NCI-H2227 treated with DMSO at 0.1 percent for 48 hours (cell line): Measurements from ENCODE around the gene MAP3K4.
"Not testable (repeated sequence)": the region's sequence is repeated elsewhere in the genome, so short reads cannot be mapped to it uniquely, and the experiment has no call there.

Experiments
- DNase-seq: peaks from one replicate; lab custom pipeline; 2025; lab: John Stamatoyannopoulos, UW

Gene MAP3K4

DNA sequence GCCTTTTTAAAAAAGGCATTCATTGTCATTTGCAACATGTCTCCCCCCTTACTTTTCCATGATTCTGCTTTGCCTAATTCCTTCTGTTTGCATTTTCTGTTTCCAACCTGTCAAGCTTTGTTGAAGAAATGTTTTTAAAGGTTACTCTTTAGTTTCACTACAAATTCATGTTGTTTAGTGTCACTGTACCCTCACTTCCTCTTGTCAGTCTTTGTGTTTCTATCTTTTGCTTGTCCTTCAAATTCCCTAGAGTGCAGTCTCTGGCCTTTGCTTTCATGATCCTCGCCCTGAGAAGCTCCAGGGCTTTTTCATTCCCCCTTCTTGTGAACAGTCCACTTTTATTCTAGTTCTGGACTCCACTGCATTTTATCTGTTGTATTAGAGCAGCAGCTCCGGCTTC, 90.6 kb downstream of the MAP3K4 start:
- no peak for DNase-seq

DNA sequence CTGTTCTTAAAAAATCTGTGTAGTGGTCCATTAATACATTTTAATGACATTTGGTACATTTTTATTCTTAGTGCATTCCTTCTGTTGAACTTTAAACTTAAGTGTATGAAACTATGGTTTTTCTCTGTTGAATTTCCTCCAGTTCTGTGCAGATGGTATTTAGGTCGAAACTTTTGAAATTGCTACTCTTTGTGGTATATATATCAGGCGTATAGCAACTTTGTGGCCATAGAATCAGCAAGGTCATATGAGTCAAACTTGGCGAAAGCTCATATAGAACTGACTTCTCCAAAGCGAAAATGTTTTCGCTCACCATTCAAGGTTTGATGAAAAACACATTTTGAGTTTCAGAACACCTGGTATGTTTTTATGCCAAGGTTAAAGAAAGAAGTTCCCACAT, 93.7 kb downstream of the MAP3K4 start:
- no peak for DNase-seq

DNA sequence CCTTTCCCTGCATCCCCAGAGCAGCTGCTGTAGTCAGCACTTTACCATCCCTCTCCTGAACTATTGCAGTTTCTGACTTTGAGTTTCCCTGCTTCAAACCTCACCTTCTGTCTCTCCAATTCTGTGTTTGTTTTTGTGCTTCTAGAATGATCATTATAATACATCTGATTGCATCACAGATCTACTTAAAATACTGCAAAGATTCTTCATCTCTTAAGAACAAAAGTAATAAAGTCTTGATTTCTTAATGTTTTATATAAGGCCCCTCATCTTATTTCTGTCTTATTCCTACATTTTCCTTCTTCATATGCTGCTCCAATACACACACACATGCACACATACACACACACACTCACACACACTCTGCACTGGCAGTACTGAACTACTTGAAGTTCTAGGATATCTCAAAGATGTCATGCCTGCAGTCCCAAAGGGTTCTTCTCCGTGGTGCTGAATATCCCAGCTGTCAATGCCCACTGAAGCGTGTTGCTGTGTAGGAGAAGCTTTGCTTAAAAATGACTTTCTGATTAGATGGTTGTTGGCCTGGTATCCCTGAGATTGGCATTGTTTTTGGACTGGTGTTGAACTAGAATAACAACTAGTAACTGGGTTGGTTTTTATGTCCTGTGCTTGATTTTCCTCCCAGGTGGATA, 97.2 kb downstream of the MAP3K4 start:
- DNase-seq: no peak

DNA sequence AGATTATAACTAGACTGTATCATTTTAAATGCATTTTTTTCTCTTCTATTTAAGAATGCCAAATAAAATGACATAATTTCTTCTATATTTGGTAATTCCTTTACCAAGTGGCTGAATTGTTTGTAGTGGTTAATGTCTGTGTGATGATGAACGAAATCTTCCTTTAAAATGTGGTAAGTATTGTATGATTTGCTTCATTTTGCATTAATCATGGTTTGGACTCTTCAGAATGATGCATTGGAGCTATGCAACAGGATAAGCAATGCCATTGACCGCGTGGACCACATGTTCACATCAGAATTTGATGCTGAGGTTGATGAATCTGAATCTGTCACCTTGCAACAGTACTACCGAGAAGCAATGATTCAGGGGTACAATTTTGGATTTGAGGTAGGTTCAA, 99.6 kb downstream of the MAP3K4 start:
- DNase-seq: no peak

DNA sequence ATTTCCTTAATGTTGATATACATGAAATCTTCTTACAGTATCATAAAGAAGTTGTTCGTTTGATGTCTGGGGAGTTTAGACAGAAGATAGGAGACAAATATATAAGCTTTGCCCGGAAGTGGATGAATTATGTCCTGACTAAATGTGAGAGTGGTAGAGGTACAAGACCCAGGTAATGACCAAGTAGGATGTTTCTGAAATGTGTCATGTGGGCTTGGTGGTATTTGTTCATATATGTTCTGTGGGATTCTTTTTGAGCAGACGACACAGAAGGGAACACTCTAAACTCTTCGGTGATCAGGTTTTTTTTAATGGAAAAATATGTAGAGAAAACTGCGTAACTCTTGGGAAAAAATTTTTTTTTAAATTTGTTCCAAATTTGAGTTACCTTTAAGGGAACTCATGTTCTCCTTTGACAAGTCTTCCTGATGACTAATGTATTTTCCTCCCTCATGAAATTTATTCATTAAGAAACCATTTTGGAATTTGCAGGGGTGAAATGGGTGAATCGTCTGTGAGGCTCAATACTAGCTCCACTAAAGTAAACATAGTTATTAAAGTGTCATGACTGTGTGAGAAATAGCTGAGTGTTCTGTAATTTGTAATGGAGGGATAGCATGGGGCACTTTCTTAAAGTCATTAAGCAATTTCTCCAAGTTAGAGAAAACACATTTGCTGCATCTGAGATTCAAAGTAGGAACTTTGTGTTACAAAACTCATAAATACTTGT, 100.6 kb downstream of the MAP3K4 start:
- DNase-seq: no peak

DNA sequence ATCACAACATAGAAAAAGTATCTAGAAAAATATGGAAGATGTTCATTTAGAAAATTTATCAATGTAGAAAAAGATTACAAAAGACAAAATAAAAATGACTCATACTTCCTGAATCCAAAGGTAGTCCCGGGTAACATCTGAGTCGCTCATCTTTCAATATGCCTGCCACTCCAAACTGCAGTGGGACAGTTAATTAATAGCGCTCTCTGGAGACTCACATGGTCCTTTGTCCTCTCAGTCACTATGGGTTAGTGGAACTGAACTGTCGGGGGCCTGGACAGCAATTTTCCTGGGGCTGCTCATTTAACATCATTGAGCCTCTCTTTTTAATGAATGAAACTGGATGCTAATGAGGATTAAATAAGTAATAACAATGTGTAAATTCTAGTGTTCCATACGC, 103.4 kb downstream of the MAP3K4 start:
- DNase-seq: no peak

DNA sequence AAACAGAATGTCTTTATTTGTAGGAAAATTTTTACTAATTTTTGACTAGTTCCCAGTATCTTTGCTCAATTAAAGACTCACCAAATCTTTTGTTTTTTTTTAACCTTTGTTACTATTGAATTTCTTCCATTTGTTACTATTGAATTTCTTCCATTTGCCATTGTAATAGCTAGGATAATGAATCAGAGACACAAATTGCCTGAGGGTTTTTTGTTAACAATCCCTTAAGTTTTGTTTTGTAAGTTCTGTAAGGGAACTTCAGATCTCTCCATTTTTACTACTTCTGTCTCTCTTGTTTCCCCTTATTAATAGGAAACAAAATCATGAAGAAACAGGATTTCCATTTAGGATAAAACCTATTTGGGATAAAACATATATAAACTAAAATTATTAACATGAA, 104.3 kb downstream of the MAP3K4 start:
- no peak for DNase-seq

DNA sequence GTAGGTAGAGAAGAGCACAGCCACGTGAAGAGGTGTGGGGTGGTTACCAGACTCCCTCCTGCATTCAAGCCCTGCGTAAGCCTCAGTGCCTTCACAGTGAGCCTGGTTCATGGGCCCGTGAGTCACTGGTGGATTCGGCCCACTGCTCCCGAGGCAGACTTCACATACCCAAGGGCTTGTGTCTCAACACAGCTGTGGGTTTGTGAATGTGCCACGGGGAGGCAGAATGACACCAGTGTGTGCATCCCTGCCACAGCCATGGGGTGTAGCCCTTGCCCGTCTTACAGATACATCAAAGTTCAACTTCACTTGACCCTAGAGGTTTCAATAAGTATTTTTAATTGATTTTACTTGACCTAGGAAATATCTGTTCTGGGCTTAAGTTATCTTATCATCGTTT, 108.5 kb downstream of the MAP3K4 start:
- no peak for DNase-seq

DNA sequence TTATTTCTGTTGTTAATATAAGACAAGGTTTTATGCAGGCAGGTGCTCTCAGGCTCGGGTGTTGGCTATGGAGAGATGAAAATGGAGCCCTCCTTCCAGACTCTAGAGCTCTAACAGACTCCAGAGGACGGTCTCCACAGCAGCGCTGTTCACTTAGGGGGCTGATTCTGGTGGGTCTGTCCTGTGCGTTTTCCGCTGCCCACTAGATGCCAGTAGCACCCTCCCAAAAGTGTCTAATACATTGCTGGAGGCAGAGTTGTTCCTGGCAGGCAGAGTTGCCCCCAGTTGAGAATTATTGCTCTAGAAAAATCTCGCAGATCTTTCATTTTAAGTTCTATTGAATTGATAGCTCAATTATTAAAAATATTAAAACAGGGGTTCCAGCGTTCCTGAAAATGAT, 109.9 kb downstream of the MAP3K4 start:
- DNase-seq: no peak

DNA sequence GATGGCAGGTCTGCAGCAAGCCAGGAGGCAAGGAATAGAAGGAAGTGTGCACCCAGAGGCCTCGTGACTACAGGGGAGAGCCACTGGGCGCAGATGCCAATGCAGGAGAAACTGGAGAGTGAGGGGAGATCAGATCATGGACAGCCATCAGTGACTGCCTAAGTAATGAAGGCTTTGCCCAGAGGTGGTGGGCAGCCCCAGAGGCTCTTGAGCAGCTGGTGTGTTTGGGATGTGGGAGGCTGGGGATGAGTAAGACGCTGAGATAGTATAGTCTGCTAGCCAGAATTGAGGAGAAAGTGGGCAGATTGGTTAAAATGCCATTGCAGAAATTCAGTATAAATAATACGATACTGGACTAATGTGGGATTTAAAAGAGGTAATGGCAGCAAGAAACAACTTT, 111.9 kb downstream of the MAP3K4 start:
- DNase-seq: no peak

DNA sequence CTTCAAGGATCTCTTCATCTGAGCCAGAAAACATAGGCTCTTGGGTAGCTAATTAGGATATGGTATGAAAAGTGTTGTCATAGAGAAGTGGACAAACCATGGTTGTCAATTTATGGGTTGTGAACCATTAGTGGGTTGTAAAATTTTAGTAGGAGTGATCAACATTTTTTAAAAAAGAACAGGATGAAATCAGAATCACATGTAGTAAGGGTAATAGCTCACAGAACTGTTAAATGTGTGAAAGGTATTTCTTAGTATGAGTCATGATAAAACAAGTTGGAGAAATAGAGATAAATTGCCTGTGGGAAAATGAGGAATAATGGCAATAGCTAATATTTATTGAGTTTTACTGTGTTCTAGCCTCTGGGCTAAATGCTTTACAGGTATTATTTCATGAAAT, 113.4 kb downstream of the MAP3K4 start:
- no peak for DNase-seq

DNA sequence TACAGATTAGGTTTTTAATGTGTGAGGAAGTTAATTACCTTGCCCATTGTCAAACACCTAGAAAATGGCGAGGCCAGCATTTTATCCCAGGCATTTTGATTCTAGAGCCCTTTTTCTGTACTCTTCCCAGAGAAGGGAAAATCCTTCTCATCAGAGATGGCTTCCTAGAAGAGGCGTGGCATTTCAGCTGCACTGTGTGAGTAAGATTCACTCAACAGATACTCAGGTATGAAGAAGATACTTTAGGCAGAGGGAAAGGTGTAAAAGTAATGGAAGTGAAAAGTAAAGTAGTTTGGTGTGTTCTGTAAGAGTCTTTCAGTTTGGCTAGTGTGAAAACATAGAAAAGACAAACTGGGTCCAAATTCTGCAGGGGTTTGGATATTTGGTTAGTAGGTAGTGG, 113.8 kb downstream of the MAP3K4 start:
- DNase-seq: no peak

DNA sequence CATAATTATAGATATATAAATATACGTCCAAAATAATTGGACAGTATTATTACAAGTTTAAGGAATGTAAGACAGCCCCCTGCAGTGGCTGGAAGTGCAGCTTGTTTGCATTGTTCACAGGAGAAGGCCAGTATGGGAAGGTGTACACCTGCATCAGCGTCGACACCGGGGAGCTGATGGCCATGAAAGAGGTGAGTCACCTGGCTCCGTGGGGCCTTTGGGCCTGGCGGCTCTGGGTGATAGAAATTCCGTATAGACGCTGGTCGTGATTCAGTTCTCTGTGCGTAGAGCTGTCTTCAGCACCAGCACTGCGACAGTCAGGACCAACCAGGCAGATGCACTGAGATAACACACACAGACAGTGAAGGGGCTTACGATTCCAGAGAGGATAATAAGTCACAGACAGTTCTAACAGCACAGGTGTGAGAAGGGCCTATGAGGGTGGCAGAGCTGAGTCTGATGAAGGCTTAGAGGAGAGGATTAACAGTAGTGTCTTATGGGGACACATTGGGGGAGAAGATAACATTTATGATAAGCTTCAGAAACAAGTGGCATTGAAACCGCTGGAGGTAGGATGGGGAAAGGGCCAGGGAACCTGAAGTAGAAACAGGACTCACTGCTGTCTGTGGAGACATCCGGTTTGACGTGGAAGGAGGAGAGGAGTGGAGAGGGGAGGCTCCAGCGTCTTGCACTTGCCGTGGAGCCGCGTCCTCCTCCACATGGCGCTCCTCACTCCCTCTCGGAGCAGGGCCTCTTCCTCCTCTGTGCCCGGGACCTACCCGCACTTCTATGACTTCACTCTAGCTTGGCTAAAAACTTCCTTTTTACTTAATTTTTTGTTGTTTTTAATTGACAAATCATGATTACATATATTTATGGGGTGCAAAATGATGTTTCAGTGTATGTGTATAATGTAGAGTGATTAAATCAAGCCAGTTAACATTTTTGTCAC, 116.5 kb downstream of the MAP3K4 start:
- no peak for DNase-seq

DNA sequence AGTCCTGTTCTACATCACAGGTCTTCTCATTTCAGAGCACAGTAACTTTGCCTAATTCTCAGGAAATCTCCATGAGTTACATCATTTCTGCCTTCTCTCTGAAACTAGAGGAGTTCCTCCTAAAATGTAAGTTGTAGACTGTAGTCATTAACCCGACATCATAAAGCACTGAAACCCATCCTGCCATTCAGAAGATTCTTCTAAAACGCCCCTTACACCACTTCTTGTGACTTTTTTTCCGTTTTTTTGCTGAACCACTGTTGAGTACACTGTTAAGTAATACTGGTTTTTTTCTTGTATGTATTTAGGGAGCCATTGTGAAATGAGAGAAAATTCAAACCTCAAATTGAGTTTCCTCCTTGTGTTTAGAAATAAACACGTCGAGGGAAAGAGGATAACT, 117.3 kb downstream of the MAP3K4 start:
- DNase-seq: no peak

DNA sequence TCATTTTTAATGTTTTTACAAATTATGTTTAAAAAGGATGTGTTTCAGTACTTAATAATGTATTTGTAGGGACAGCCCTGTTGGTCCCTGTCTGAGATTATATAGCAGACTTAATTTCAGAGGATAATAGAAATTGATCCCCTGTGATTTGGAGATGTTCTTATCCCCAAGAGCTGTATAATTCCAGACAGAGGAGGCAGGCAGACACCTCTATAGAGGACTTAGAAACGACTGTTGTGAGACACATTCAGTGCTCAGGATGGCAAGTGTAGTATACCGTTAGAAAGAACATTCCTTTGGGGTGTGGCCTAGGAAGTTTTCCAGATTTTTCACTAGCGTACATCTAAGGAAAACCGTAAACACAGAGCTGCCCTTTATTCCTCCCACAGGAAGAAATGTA, 117.8 kb downstream of the MAP3K4 start:
- no peak for DNase-seq

DNA sequence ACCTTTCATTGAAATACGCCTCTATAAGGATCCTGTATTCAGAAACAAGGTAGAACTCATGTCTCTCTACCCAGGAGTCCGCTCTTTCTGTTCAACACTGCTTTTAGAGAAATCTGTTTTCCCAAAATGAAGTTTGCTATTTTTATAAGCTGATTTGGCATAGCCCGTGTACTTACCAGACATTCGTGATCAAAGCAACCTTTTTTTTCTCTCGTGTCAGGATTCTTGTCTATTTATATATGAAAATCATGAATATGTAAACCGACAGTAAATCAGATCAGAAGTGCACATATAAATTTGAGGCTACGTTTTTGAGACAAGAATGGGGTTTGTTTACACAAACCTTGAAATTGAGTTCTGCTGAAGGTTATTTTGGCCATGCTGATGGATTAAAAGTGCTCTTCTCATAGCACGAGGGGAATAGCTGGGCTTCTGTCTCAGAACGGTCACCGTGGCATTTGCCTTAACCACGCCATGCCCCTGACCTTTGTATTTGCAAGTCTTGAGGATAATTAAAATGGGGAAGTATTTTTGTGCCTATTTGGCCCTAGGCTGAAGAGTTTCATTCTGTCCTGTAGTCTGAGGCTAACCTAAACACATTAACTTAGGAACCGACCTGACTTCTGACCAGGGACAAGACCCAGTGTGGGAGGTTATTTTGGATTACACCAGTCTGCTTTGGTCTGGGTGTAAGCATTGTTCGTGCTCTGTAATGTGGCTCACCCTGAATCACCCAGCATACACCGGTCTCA, 118.6 kb downstream of the MAP3K4 start:
- DNase-seq: no peak

DNA sequence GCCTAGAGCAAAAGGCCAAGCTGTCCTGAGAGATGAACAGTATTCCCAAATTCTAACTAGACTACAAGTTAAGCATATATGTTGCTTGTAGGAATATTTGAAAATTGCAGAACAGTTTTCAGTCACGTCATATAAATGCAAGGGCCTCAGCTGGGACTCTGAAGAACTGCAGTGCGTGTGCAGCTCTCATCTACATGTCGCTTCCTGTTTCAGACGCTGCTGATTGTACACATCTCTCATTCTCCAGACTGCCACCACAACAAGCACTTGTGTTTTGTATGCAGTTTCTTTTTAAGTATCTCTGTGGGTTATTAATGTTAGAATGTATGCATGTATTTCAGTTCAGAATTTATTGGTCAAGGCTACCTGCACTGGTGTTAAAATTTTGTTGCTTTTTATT, 119.7 kb downstream of the MAP3K4 start:
- no peak for DNase-seq

DNA sequence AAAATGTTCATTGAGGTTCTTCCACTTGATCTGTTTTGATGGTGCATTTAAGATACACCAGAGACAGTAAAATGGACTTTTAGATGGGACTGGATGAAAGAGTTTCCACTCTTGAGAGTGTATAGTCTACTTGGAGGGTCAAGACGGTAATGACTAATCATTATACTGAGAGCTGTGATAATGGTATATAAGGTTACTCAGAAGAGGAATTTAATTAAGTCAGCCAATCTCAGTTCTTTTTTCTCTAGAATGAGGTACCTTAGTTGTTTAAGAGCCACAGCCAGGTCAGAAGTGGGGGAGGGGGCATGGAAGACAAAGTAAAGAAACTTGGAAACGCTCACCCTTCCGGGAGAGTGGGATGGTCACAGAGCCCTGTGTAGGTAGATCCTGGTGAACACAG, 123.9 kb downstream of the MAP3K4 start:
- DNase-seq: no peak

DNA sequence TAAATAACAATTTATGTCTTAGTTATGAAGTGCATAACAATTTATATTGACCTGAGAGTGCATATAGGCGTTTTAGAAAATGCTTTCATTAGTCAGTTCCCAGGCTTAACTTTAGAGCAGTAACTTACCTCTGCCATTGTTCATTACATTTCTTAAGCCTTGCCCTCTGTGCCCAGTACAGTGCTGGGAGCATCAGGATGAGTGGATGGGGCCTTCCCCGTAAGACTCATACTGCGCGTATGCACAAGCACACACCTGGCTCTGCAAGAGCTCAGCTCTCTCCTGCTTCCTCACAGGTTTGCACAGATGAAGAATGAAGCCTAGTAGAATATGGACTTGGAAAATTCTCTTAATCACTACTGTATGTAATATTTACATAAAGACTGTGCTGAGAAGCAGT, 125.0 kb downstream of the MAP3K4 start:
- no peak for DNase-seq

DNA sequence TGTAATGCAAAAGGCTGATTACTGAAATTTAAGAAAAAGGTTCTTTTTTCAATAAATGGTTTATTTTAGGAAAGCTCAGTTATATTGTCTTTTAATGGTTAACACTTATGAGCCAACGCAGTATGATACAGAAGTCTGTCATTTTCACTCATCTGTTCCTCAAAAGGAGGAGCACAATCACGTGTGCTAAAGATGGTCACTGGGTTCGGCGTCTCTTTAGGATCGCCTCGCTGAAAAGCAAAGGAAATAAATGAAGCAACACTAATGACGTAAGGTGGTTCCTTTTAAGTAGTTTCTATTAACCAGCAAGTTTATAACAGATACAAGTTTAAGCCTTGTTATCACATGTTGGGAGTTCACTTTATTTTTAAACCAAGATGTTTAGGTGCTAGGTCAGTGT, 125.7 kb downstream of the MAP3K4 start:
- no peak for DNase-seq

DNA sequence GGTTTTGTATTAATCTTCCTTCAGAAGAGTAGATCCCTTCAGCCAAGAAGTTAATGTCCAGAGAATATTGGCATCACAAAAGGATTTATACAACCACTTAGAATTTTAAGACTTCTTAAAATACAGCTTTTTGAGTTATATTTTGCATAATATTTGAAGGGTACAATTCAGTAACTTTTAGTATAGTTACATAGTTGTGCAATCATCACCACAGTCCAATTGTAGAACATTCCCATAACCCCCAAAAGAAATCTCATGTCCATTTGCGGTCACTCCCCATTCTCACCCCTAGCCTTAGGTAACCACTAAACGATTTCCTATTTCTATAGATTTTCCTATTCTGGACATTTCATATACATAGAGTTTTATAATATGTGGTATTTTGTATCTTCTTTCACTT, 126.4 kb downstream of the MAP3K4 start:
- DNase-seq: no peak

DNA sequence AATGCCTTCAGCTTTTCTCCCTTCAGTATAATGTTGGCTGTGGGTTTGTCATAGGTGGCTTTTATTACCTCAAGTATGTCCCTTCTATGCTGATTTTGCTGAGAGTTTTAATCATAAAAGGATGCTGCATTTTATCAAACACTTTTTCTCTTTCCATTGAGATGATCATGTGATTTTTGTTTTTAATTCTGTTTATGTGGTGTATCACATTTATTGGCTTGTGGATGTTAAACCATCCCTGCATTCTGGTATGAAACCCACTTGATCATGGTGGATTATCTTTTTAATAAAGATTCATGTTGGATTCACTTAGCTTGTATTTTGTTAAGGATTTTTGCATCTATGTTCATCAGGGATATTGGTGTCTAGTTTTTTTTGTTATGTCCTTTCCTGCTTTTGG, 131.8 kb downstream of the MAP3K4 start:
- DNase-seq: not testable (repeated sequence)
